Neural progenitor cell (in vitro differentiated cells): ENCODE results near the gene CXorf58. TPM values are rescaled to one million over a fixed set of nuclear protein-coding genes. Genes with fewer than 3 reads are reported as not detected.

ENCODE experiments used
- DNase-seq: peaks from one replicate; pipeline ENCODE4 v3.0.0-alpha.2; 2016; ENCODE audit warnings: low spot score
- H2AFZ ChIP-seq: fragments of 200-600 bp; sonication (generic); replicated peaks from 2 replicates; pipeline ENCODE4 v1.6.1; 2016; ENCODE audit warnings: antibody characterized with exemption
- H3F3A ChIP-seq: fragments of 200-600 bp; sonication (generic); 2 replicates; pipeline ENCODE4 v1.6.1; 2016; ENCODE audit warnings: antibody characterized with exemption, low read depth
- H3K27ac ChIP-seq: fragments of 200-600 bp; sonication (generic); 2 replicates; pipeline ENCODE4 v1.5.1; 2016; ENCODE audit warnings: mild to moderate bottlenecking
- H3K27me3 ChIP-seq: fragments of 200-600 bp; sonication (generic); 2 replicates; pipeline ENCODE4 v1.6.1; 2016; ENCODE audit warnings: mild to moderate bottlenecking, moderate library complexity
- H3K36me3 ChIP-seq: fragments of 200-600 bp; sonication (generic); 2 replicates; pipeline ENCODE4 v1.5.1; 2016
- H3K4me1 ChIP-seq: fragments of 200-600 bp; sonication (generic); 2 replicates; pipeline ENCODE4 v1.6.1; 2016; ENCODE audit warnings: mixed run types
- H3K4me2 ChIP-seq: fragments of 200-600 bp; sonication (generic); 2 replicates; pipeline ENCODE4 v1.6.1; 2016
- H3K4me3 ChIP-seq: fragments of 200-600 bp; sonication (generic); 2 replicates; pipeline ENCODE4 v1.5.1; 2016
- H3K79me2 ChIP-seq: fragments of 200-600 bp; sonication (generic); 2 replicates; pipeline ENCODE4 v1.6.1; 2016; ENCODE audit warnings: low read depth
- H3K9ac ChIP-seq: fragments of 200-600 bp; sonication (generic); 2 replicates; pipeline ENCODE4 v1.6.1; 2016
- H3K9me3 ChIP-seq: fragments of 200-600 bp; sonication (generic); 2 replicates; pipeline ENCODE4 v1.5.1; 2016; ENCODE audit warnings: low read depth
- H4K20me1 ChIP-seq: fragments of 200-600 bp; sonication (generic); 2 replicates; pipeline ENCODE4 v1.6.1; 2016; ENCODE audit warnings: low read depth
- H3K27ac Mint-ChIP-seq: 3 replicates; pipeline ENCODE4 v1.8.0; 2021; ENCODE audit warnings: mixed read lengths
- H3K27me3 Mint-ChIP-seq: 2 replicates; pipeline ENCODE4 v1.8.0; 2022; ENCODE audit warnings: low read depth, mild to moderate bottlenecking, inconsistent platforms, moderate library complexity, mixed read lengths; ENCODE audit not compliant: insufficient read depth
- H3K36me3 Mint-ChIP-seq: 3 replicates; pipeline ENCODE4 v1.8.0; 2021; ENCODE audit warnings: mixed read lengths
- H3K4me1 Mint-ChIP-seq: 3 replicates; pipeline ENCODE4 v1.8.0; 2021; ENCODE audit warnings: mixed read lengths
- H3K4me3 Mint-ChIP-seq: 3 replicates; pipeline ENCODE4 v1.8.0; 2021; ENCODE audit warnings: mild to moderate bottlenecking, moderate library complexity, mixed read lengths
- H3K9me3 Mint-ChIP-seq: 3 replicates; pipeline ENCODE4 v1.8.0; 2020; ENCODE audit warnings: mixed read lengths
- CTCF ChIP-seq: fragments of 200-600 bp; sonication (generic); IDR thresholded peaks from 2 replicates; pipeline ENCODE4 v1.5.1; 2017; ENCODE audit warnings: antibody characterized with exemption, mild to moderate bottlenecking
- EZH2 ChIP-seq: fragments of 200-600 bp; sonication (generic); IDR thresholded peaks from 2 replicates; pipeline ENCODE4 v1.6.1; 2017; ENCODE audit warnings: antibody characterized with exemption, mild to moderate bottlenecking, moderate library complexity
- EZH2phosphoT487 ChIP-seq: fragments of 200-600 bp; sonication (generic); IDR thresholded peaks from 2 replicates; pipeline ENCODE4 v1.6.1; 2017; ENCODE audit warnings: antibody characterized with exemption
- total RNA-seq: library from RNA; depleted of rRNA; stranded (reverse); fragments of >200 nt; gene quantifications from 2 replicates; pipeline ENCODE4 v1.2.3, GENCODE V29; 2015; ENCODE audit warnings: low replicate concordance

CXorf58 gene
- total RNA-seq, 1 donor from 2014 or later, result not detected

DNA sequence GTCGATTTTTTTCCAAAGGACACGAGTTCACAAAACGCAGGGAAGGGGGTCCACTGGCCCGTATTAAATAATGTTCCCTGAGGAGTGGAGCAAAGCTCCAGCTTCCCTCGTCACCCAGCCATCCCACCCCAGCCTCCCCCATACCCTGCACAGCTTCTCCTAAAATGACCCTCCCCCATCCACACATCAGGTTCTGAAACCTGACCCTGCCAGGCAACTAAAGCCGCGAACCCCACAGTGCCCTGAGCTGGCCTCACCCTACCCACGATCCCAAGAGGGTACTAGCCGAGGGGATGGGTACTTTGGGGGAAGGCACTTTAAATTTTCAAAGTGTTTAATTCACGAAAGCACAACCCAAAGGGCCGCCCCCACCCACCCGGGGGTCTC lies 702 bp upstream of the CXorf58 start:
- Histone ChIP-seq H3K27ac (peak overlapping the region; percentile 42), H2AFZ (peak overlapping the region; percentile 89), H3K27me3 (no peaks in the 10 kb centered on the region), H3K4me2 (peak overlapping the region; percentile 99), H3F3A (peaks cover 46% of the 10 kb centered on the region), H3K9me3 (no peaks in the 10 kb centered on the region), H3K9ac (peak overlapping the region; percentile 49), H3K79me2 (peaks cover 19% of the 10 kb centered on the region), H4K20me1 (peaks cover 5% of the 10 kb centered on the region), H3K4me3 (peak overlapping the region; percentile 93), H3K4me1 (peaks cover 12% of the 10 kb centered on the region), H3K36me3 (no peaks in the 10 kb centered on the region)
- Mint-ChIP-seq H3K36me3 (peaks cover 4% of the 10 kb centered on the region), H3K27ac (peak overlapping the region; percentile 96), H3K9me3 (no peaks in the 10 kb centered on the region), H3K4me1 (peaks cover 25% of the 10 kb centered on the region), H3K27me3 (peaks cover 5% of the 10 kb centered on the region), H3K4me3 (peak overlapping the region; percentile 94)
- peak; percentile 64 for DNase-seq
- TF ChIP-seq EZH2 (no peak), EZH2phosphoT487 (no peak), CTCF (no peak)

DNA sequence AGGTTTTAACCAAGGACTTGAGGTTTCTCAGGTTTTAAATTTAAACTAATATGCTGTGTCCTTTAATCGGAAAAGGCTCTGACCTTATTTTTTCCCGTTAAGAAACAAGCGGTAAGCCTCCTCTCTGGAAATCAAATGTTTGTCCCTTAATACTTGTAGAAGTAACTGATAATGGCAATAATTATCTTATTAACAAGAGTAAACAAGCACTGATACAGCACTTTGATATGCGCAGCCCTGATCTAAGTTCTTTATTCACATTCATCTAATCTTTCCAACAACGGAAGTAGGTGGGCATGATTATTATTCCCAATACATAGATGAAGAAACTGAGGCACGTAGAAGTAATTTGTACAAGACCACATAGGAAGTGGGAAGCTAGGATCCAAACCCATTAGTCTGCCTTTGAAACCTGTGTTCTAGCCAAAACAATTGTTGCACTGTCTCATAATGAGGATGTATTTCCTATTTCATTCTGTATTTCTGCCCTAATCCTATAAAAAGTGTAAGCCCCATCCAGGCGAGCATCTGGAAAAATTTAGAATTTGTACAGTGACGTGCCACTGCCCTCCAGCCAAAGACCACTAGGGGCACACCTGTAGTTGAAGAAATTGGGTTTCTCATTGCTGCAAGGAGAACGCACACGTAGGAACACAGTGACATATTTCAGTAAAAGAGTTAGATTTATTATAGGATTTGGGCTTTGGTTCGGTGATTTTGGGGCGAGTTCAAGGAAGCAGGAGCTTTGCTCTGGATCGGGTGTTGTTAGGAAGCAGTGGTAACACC lies 606 bp downstream of the CXorf58 start:
- Histone ChIP-seq H3F3A (peaks cover 37% of the 10 kb centered on the region), H3K79me2 (peaks cover 19% of the 10 kb centered on the region), H4K20me1 (peaks cover 5% of the 10 kb centered on the region), H3K4me1 (peaks cover 9% of the 10 kb centered on the region), H3K27me3 (no peaks in the 10 kb centered on the region), H3K27ac (peak overlapping the region; percentile 40), H3K9me3 (no peaks in the 10 kb centered on the region), H3K36me3 (no peaks in the 10 kb centered on the region), H3K4me2 (peak overlapping the region; percentile 62), H2AFZ (peak overlapping the region; percentile 74), H3K4me3 (peak overlapping the region; percentile 93), H3K9ac (no peak overlapping the region)
- TF ChIP-seq EZH2, result no peak
- no peak for TF ChIP-seq EZH2phosphoT487
- peak; percentile 61 for TF ChIP-seq CTCF
- peak overlapping the region; percentile 35 for H3K27ac Mint-ChIP-seq
- H3K4me3 Mint-ChIP-seq, result peak overlapping the region; percentile 94
- no peaks in the 10 kb centered on the region for H3K9me3 Mint-ChIP-seq
- H3K27me3 Mint-ChIP-seq, result peaks cover 5% of the 10 kb centered on the region
- peaks cover 25% of the 10 kb centered on the region for H3K4me1 Mint-ChIP-seq
- DNase-seq, result no peak
- H3K36me3 Mint-ChIP-seq, result peaks cover 4% of the 10 kb centered on the region

- Mint-ChIP-seq H3K36me3 (no peaks in the 10 kb centered on the region), H3K4me3 (no peak overlapping the region)
Measured at GRCh38 chrX:23911126-23911835, 3.5 kb downstream of the CXorf58 start.

More at GRCh38 chrX:23911126-23911835, 3.5 kb downstream of the CXorf58 start:
- Histone ChIP-seq H3F3A (peaks cover 32% of the 10 kb centered on the region), H3K9ac (no peak overlapping the region), H3K27ac (no peak overlapping the region), H2AFZ (no peak overlapping the region), H4K20me1 (peaks cover 5% of the 10 kb centered on the region), H3K4me3 (no peak overlapping the region), H3K36me3 (no peaks in the 10 kb centered on the region), H3K4me2 (no peak overlapping the region), H3K79me2 (peaks cover 10% of the 10 kb centered on the region), H3K27me3 (no peaks in the 10 kb centered on the region), H3K9me3 (no peaks in the 10 kb centered on the region), H3K4me1 (peaks cover 8% of the 10 kb centered on the region)
- Mint-ChIP-seq H3K4me1 (peaks cover 11% of the 10 kb centered on the region), H3K9me3 (no peaks in the 10 kb centered on the region), H3K27ac (peak overlapping the region; percentile 31), H3K27me3 (peaks cover 5% of the 10 kb centered on the region)
- no peak for DNase-seq
- no peak for TF ChIP-seq CTCF
- TF ChIP-seq EZH2, result no peak
- TF ChIP-seq EZH2phosphoT487, result no peak
